GM12892 (cell line): ENCODE results near the gene C1QTNF9.

Experiments used
- POLR2A ChIP-seq: IDR thresholded peaks from 2 replicates; pipeline ENCODE4 v1.6.1; 2011; ENCODE audit warnings: low read depth, low read length, control low read depth
- POLR2AphosphoS5 ChIP-seq: IDR thresholded peaks from 2 replicates; pipeline ENCODE4 v1.6.1; 2011; ENCODE audit warnings: low read depth, low read length, control low read depth
- TAF1 ChIP-seq: IDR thresholded peaks from 2 replicates; pipeline ENCODE4 v1.6.1; 2011; ENCODE audit warnings: low read depth, mild to moderate bottlenecking, control low read depth, low read length, borderline replicate concordance

GRCh38 chr13:24272452-24273161 is 36.8 kb upstream of the C1QTNF9 start:
- TF ChIP-seq POLR2AphosphoS5 (no peak), POLR2A (no peak), TAF1 (no peak)
